HEK293T (cell line): Measurements from ENCODE around the gene HOXA9.

Experiments
- CTCF ChIA-PET: fragments of 350-600 bp; formaldehyde crosslinking; extraction: SDS; loops from one replicate; lab custom pipeline; 2021; ENCODE audit warnings: antibody characterized with exemption, inconsistent platforms; lab: Yijun Ruan, JAX
- POLR2A ChIA-PET: fragments of 350-600 bp; formaldehyde crosslinking; extraction: SDS; loops from one replicate; lab custom pipeline; 2020; ENCODE audit warnings: antibody characterized with exemption, inconsistent platforms; lab: Yijun Ruan, JAX
- DNase-seq: peaks from one replicate; pipeline ENCODE4 v3.0.0; 2012; ENCODE audit warnings: mixed read lengths; ENCODE audit errors: extremely low spot score
- ARNT ChIP-seq: fragments of 450-650 bp; IDR thresholded peaks from 2 replicates; pipeline ENCODE4 v1.6.1; 2017; ENCODE audit warnings: mild to moderate bottlenecking
- CTBP1 ChIP-seq: fragments of 450-650 bp; IDR thresholded peaks from 2 replicates; pipeline ENCODE4 v1.6.1; 2016; ENCODE audit warnings: borderline replicate concordance
- FOXA1 ChIP-seq: fragments of 450-650 bp; IDR thresholded peaks from 2 replicates; pipeline ENCODE4 v1.6.1; 2016; ENCODE audit warnings: mild to moderate bottlenecking
- FOXK2 ChIP-seq: fragments of 450-650 bp; IDR thresholded peaks from 2 replicates; pipeline ENCODE4 v1.6.1; 2016; ENCODE audit warnings: mild to moderate bottlenecking
- FOXM1 ChIP-seq: fragments of 450-650 bp; IDR thresholded peaks from 2 replicates; pipeline ENCODE4 v1.6.1; 2017; ENCODE audit warnings: mild to moderate bottlenecking, borderline replicate concordance
- HDGF ChIP-seq: fragments of 450-650 bp; IDR thresholded peaks from 2 replicates; pipeline ENCODE4 v1.6.1; 2017; ENCODE audit warnings: antibody characterized with exemption, borderline replicate concordance
- L3MBTL2 ChIP-seq: fragments of 450-650 bp; conservative IDR thresholded peaks from 2 replicates; pipeline ENCODE4 v1.6.1; 2016; ENCODE audit warnings: mild to moderate bottlenecking
- LEF1 ChIP-seq: fragments of 450-650 bp; IDR thresholded peaks from 2 replicates; pipeline ENCODE4 v1.6.1; 2017; ENCODE audit warnings: mild to moderate bottlenecking, borderline replicate concordance
- NFRKB ChIP-seq: fragments of 450-650 bp; IDR thresholded peaks from 2 replicates; pipeline ENCODE4 v1.6.1; 2016; ENCODE audit warnings: mild to moderate bottlenecking, moderate library complexity
- PKNOX1 ChIP-seq: fragments of 450-650 bp; IDR thresholded peaks from 2 replicates; pipeline ENCODE4 v1.6.1; 2016
- SP1 ChIP-seq: fragments of 450-650 bp; IDR thresholded peaks from 2 replicates; pipeline ENCODE4 v1.6.1; 2017
- SUZ12 ChIP-seq: fragments of 450-650 bp; IDR thresholded peaks from 2 replicates; pipeline ENCODE4 v1.6.1; 2016; ENCODE audit warnings: mild to moderate bottlenecking
- TARDBP ChIP-seq: fragments of 450-650 bp; IDR thresholded peaks from 2 replicates; pipeline ENCODE4 v1.6.1; 2016
- ZNF384 ChIP-seq: fragments of 450-650 bp; IDR thresholded peaks from 2 replicates; pipeline ENCODE4 v1.6.1; 2016

The HOXA9 gene

GRCh38 chr7:27189997-27190748, 24.8 kb upstream of the HOXA9 start:
- TF ChIP-seq FOXM1 (no peak), NFRKB (no peak), ARNT (no peak)
- DNase-seq = no peak
- POLR2A ChIA-PET = interaction anchor here (0.9 to 10.3 kb wide), 8 partner anchors 9 to 550 kb away, joined by 3 to 215 read pairs (median 4); partner anchors contain the start of genes HOXA10, HOXA13 and TAX1BP1
- CTCF ChIA-PET = interaction anchor here (0.6 to 1.3 kb wide), 2 partner anchors 10 to 11 kb away, joined by 3 read pairs; partner anchors contain the start of gene HOXA13

- TF ChIP-seq ZNF384 (no peak), PKNOX1 (peak; percentile 69), SUZ12 (no peak)
- POLR2A ChIA-PET = interaction anchor here (1.3 to 10.3 kb wide), 4 partner anchors 10 to 550 kb away, joined by 3 to 215 read pairs (median 28); partner anchors contain the start of genes HOXA10, HOXA13 and TAX1BP1
- CTCF ChIA-PET = interaction anchor here (0.6 to 1.7 kb wide), 2 partner anchors 10 to 11 kb away, joined by 3 to 8 read pairs; partner anchors contain the start of gene HOXA13
- DNase-seq = no peak
These were observed 24.1 kb upstream of the HOXA9 start for GRCh38 chr7:27189295-27189996.

GRCh38 chr7:27188386-27189294, 23.3 kb upstream of the HOXA9 start:
- ChIA-PET POLR2A (interaction anchor here (1.1 to 10.3 kb wide), 5 partner anchors 9 to 32 kb away, joined by 3 to 215 read pairs (median 33); partner anchors contain the start of genes HOXA10, HOXA13 and HOXA7), CTCF (interaction anchor here (0.6 to 1.7 kb wide), 2 partner anchors 9 to 827 kb away, joined by 3 to 8 read pairs; no protein-coding TSS in a partner anchor)
- DNase-seq = no peak
- TF ChIP-seq L3MBTL2 (peak; percentile 77), SP1 (no peak)

- POLR2A ChIA-PET = interaction anchor here (0.9 to 10.3 kb wide), 9 partner anchors 8 to 419 kb away, joined by 3 to 215 read pairs (median 5); partner anchors contain the start of genes HOXA10, HOXA13, HOXA3 and HOXA7
- no peak for DNase-seq
- TF ChIP-seq ARNT = 0 out of 2 replicates have a peak, but pooled peaks have one; percentile 4
- no peak for TF ChIP-seq HDGF
- CTCF ChIA-PET = interaction anchor here (0.7 to 1.7 kb wide), 6 partner anchors 8 to 411 kb away, joined by 3 to 8 read pairs (median 4); partner anchors contain the start of gene HOXA13
These were observed 22.4 kb upstream of the HOXA9 start for GRCh38 chr7:27187475-27188385.

GRCh38 chr7:27186668-27187474, 21.5 kb upstream of the HOXA9 start:
- POLR2A ChIA-PET = interaction anchor here (0.7 to 10.3 kb wide), 13 partner anchors 8 to 420 kb away, joined by 3 to 215 read pairs (median 5); partner anchors contain the start of genes HOXA10, HOXA13, HOXA3 and HOXA7
- DNase-seq = no peak
- TF ChIP-seq CTBP1 (no peak), FOXK2 (no peak), L3MBTL2 (no peak), TARDBP (no peak), FOXA1 (no peak), NFRKB (no peak), PKNOX1 (no peak), LEF1 (no peak), SUZ12 (no peak)

More at GRCh38 chr7:27186668-27187474, 21.5 kb upstream of the HOXA9 start:
- CTCF ChIA-PET = interaction anchor here (0.6 to 1.4 kb wide), 7 partner anchors 9 to 1313 kb away, joined by 3 to 6 read pairs (median 3); partner anchors contain the start of gene HOXA13
